BLaER1 treated with 17β-estradiol and CSF1 and Interleukin-3, amounts not matched to agents 10 nM and 100 nM (cell line): ENCODE results near the gene HEBP2.

Source experiments
- H3K27ac ChIP-seq, 11 experiments: shearing (Covaris generic); formaldehyde crosslinking; 2 replicates each; pipeline ENCODE4 v1.8.1; 2022
- H3K27me3 ChIP-seq, 11 experiments: shearing (Covaris generic); formaldehyde crosslinking; 2 replicates each; pipeline ENCODE4 v1.8.1; 2022
- H3K36me3 ChIP-seq, 11 experiments: shearing (Covaris generic); formaldehyde crosslinking; 2 replicates each; pipeline ENCODE4 v1.8.1; 2022
- H3K4me1 ChIP-seq, 10 experiments: shearing (Covaris generic); formaldehyde crosslinking; 2 replicates each; pipeline ENCODE4 v1.8.1; 2022
- H3K4me2 ChIP-seq, 11 experiments: shearing (Covaris generic); formaldehyde crosslinking; 2 replicates each; pipeline ENCODE4 v1.8.1; 2022
- H3K4me3 ChIP-seq, 10 experiments: shearing (Covaris generic); formaldehyde crosslinking; 2 replicates each; pipeline ENCODE4 v1.8.1; 2022
- H3K9ac ChIP-seq, 11 experiments: shearing (Covaris generic); formaldehyde crosslinking; 2 replicates each; pipeline ENCODE4 v1.8.1; 2022
- H3K9me3 ChIP-seq, 11 experiments: shearing (Covaris generic); formaldehyde crosslinking; replicated peaks in 1 of 11; 2 replicates each; pipeline ENCODE4 v1.8.1; 2022
- H4K20me1 ChIP-seq, 11 experiments: shearing (Covaris generic); formaldehyde crosslinking; 2 replicates each; pipeline ENCODE4 v1.8.1; 2022
- Cebpa-rat ChIP-seq, 11 experiments: shearing (Covaris generic); IDR thresholded peaks; 2 replicates each; pipeline ENCODE4 v1.8.1; 2022

The HEBP2 gene

GRCh38 chr6:138404666-138405337 is 779 bp downstream of the HEBP2 start:
- no peaks in the 10 kb centered on the region for H3K9me3 ChIP-seq
- H3K4me1 ChIP-seq, result peaks cover 15 to 33% (median 24%) of the 10 kb centered on the region in 10 experiments
- H4K20me1 ChIP-seq, result no peaks in the 10 kb centered on the region; a peak in 1 of 22 replicates
- peak overlapping the region; percentile 88 to 99 (median 96) for H3K4me2 ChIP-seq
- peak overlapping the region; percentile 71 to 91 (median 80) for H3K4me3 ChIP-seq
- H3K27me3 ChIP-seq, result no peaks in the 10 kb centered on the region
- TF ChIP-seq Cebpa-rat (IDR thresholded peaks at IDR 0.05), result no peak
- H3K9ac ChIP-seq, result peak overlapping the region; percentile 76 to 90 (median 84)
- H3K36me3 ChIP-seq, result peaks cover 34 to 45% (median 40%) of the 10 kb centered on the region in 11 experiments
- H3K27ac ChIP-seq, result peak overlapping the region; percentile 56 to 88 (median 85); a peak in 21 of 22 replicates

DNA sequence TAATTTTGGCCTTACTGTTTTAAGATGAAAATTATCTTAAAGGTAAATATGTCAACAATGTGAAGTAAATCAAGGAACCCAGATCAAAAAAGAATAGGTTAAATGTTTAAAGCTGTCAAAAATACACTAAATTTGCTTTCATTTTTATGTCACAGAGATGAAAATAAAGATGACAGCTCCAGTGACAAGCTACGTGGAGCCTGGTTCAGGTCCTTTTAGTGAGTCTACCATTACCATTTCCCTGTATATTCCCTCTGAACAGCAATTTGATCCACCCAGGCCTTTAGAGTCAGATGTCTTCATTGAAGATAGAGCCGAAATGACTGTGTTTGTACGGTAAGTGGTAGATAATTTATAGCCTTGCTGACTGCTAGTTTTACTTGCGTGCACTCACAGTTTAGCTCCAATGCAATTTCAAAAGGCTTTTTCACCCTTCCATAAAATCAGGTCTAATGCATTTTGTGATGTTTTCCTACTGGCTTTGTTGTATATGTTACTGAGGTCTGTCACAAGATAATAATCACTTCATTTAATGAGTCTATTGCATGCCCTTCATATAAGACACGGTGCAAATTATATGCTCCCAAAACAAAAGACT is 1.9 kb downstream of the HEBP2 start:
- H3K4me3 ChIP-seq, result no peak overlapping the region

GRCh38 chr6:138406443-138406842 is 2.4 kb downstream of the HEBP2 start:
- Histone ChIP-seq H3K36me3 (peaks cover 48 to 62% (median 56%) of the 10 kb centered on the region in 11 experiments), H3K4me3 (no peak overlapping the region), H3K9me3 (no peaks in the 10 kb centered on the region), H4K20me1 (peaks cover 0 to 4% (median 0%) of the 10 kb centered on the region in 11 experiments; a peak in 1 of 22 replicates), H3K27me3 (no peaks in the 10 kb centered on the region), H3K4me2 (no peak overlapping the region), H3K27ac (no peak overlapping the region), H3K4me1 (peaks cover 15 to 49% (median 29%) of the 10 kb centered on the region in 10 experiments), H3K9ac (no peak overlapping the region)
- TF ChIP-seq Cebpa-rat (IDR thresholded peaks at IDR 0.05), result no peak

More for the DNA sequence above, 1.9 kb downstream of the HEBP2 start:
- Histone ChIP-seq H3K9ac (no peak overlapping the region), H3K27ac (no peak overlapping the region), H3K4me1 (peaks cover 15 to 44% (median 26%) of the 10 kb centered on the region in 10 experiments), H3K27me3 (no peaks in the 10 kb centered on the region), H3K9me3 (no peaks in the 10 kb centered on the region), H3K4me2 (peak overlapping the region in 3 of 11 experiments; percentile 7 to 96 (median 91); a peak in 3 of 22 replicates), H4K20me1 (peaks cover 0 to 2% (median 0%) of the 10 kb centered on the region in 11 experiments; a peak in 1 of 22 replicates), H3K36me3 (peaks cover 45 to 57% (median 51%) of the 10 kb centered on the region in 11 experiments)
- TF ChIP-seq Cebpa-rat (IDR thresholded peaks at IDR 0.05), result no peak

GRCh38 chr6:138410048-138410735 is 6.2 kb downstream of the HEBP2 start:
- Histone ChIP-seq H3K9me3 (no peaks in the 10 kb centered on the region), H4K20me1 (peaks cover 0 to 4% (median 0%) of the 10 kb centered on the region in 11 experiments; a peak in 1 of 22 replicates), H3K4me1 (peaks cover 0 to 34% (median 9%) of the 10 kb centered on the region in 10 experiments; a peak in 16 of 20 replicates), H3K36me3 (peaks cover 85 to 99% (median 94%) of the 10 kb centered on the region in 11 experiments), H3K9ac (no peak overlapping the region), H3K4me2 (peak overlapping the region in 3 of 11 experiments; percentile 22 to 47 (median 33); a peak in 5 of 22 replicates), H3K27me3 (no peaks in the 10 kb centered on the region), H3K4me3 (no peak overlapping the region), H3K27ac (no peak overlapping the region)
- peak in 9 of 11 experiments; percentile 18 to 68 (median 48); a peak in 10 of 22 replicates for TF ChIP-seq Cebpa-rat (IDR thresholded peaks at IDR 0.05)

DNA sequence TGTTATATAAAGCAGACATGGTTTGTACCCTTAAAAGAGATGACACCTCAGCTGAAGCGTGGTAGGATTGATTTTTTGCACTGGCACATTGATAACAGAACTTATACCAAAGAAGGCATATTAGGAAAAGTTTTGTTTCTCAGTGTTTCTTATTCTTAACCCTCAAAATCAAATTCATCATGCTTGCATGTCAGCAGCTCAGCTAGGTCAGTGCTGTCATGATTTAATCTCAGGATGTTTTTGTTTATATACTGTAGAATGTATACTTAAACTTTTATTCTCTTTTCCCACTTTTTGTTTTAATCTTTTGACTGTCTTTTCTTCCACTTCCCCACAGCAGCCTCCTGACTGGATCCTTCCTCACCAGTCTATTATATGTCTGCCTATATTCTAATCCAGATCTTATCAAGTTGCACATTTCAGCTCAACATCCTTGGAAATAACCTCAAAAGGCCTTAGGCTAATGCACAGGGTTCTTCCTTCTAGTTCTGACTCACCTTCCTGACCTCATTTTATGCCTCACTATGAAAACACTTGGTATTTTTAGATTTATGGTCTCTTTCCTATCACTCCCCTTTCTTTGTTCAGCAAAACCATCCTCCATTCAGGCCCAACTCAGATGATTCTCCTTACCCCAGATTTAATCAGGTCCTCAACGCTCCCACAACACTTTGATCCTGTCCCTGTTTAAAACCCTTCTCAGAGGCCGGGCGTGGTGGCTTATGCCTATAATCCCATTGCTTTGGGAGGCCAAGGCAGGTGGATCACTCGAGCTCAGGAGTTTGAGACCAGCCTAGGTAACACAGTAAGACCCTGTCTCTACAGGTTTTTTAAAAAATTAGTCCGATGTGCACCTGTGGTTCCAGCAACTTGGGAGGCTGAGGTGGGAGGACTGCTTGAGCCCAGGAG is 7.2 kb downstream of the HEBP2 start:
- no peak for TF ChIP-seq Cebpa-rat (IDR thresholded peaks at IDR 0.05)
- Histone ChIP-seq H3K9me3 (no peaks in the 10 kb centered on the region), H3K27ac (0 out of 22 replicates have a peak overlapping the region, but pooled peaks of 1 of the 11 experiments have one; percentile 25), H3K4me3 (no peak overlapping the region), H3K36me3 (peaks cover 93 to 100% (median 98%) of the 10 kb centered on the region in 11 experiments), H3K9ac (0 out of 22 replicates have a peak overlapping the region, but pooled peaks of 1 of the 11 experiments have one; percentile 13), H4K20me1 (peaks cover 0 to 4% (median 0%) of the 10 kb centered on the region in 11 experiments; a peak in 1 of 22 replicates), H3K27me3 (no peaks in the 10 kb centered on the region), H3K4me2 (peak overlapping the region in 4 of 11 experiments; percentile 22 to 47 (median 27); a peak in 6 of 22 replicates), H3K4me1 (peaks cover 0 to 25% (median 7%) of the 10 kb centered on the region in 10 experiments; a peak in 10 of 20 replicates)

DNA sequence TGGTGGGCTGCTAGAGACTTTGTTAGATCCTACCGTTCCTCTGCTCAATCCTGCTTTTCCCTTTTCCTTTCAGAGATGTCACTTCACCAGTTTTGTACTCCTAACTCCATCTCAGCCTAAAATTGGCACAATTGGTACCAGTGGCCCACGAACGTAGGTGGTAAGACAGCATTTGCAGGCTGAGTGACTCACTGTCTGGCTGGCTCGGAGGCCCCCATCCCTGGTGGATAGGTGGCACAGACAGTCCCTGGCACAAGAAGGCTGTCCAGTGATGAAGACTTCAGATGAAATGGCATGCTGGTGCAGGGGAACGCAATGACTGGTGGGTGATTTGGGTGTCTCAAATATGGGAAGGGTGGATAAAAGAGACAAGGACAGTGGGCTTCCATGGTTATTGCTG is 11.1 kb downstream of the HEBP2 start:
- Histone ChIP-seq H3K9me3 (peaks cover 0 to 27% (median 15%) of the 10 kb centered on the region in 11 experiments; a peak in 12 of 22 replicates), H3K4me2 (no peak overlapping the region), H3K9ac (no peak overlapping the region), H3K27me3 (no peaks in the 10 kb centered on the region), H3K4me3 (no peak overlapping the region), H4K20me1 (0 out of 22 replicates have a peak, but pooled peaks cover 0 to 4% (median 0%) of the 10 kb centered on the region in 11 experiments), H3K27ac (no peak overlapping the region), H3K4me1 (peaks cover 0 to 16% (median 7%) of the 10 kb centered on the region in 10 experiments; a peak in 10 of 20 replicates), H3K36me3 (peaks cover 76 to 99% (median 88%) of the 10 kb centered on the region in 11 experiments)
- TF ChIP-seq Cebpa-rat (IDR thresholded peaks at IDR 0.05), result no peak

DNA sequence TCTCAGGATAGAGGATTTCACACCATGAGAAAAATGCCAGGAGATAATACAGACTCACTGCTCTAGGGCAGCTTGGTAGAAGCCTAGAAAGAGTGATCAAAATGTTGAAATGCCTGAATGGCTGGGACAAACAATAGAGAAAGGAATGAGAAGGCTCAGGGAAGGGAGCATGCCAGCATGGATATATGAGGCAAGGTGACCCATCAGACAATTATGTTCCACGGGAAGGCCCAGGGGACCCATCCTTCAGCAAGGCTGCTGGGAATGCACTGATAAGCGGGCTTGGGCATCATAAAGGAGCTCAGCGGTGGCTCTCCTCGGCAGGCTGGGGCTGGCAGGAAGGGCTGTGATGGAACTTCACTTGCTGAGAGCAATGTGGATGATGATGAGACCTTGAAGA is 12.2 kb downstream of the HEBP2 start:
- TF ChIP-seq Cebpa-rat (IDR thresholded peaks at IDR 0.05), result no peak
- Histone ChIP-seq H4K20me1 (no peaks in the 10 kb centered on the region), H3K27ac (no peak overlapping the region), H3K4me2 (no peak overlapping the region), H3K9me3 (peaks cover 0 to 27% (median 15%) of the 10 kb centered on the region in 11 experiments; a peak in 12 of 22 replicates), H3K27me3 (no peaks in the 10 kb centered on the region), H3K9ac (no peak overlapping the region), H3K4me3 (no peak overlapping the region), H3K36me3 (peaks cover 65 to 98% (median 85%) of the 10 kb centered on the region in 11 experiments), H3K4me1 (peaks cover 0 to 8% (median 2%) of the 10 kb centered on the region in 10 experiments; a peak in 10 of 20 replicates)
